Parathyroid adenoma (tissue), 2 donors: ENCODE results near the gene PKNOX2.

Experiments
- H2AFZ ChIP-seq: fragments of 300-600 bp; sonication (generic); one replicate; pipeline ENCODE4 v1.7.0; 2017; ENCODE audit warnings: antibody characterized with exemption, mild to moderate bottlenecking
- H3K27ac ChIP-seq: fragments of 300-600 bp; sonication (generic); one replicate; pipeline ENCODE4 v1.7.0; 2017
- H3K27me3 ChIP-seq: fragments of 300-600 bp; sonication (generic); one replicate; pipeline ENCODE4 v1.7.0; 2017; ENCODE audit warnings: low read length; ENCODE audit not compliant: control insufficient read depth, insufficient read depth
- H3K36me3 ChIP-seq: fragments of 300-600 bp; sonication (generic); one replicate; pipeline ENCODE4 v1.7.0; 2017; ENCODE audit warnings: low read length; ENCODE audit not compliant: control insufficient read depth, insufficient read depth
- H3K4me1 ChIP-seq: fragments of 300-600 bp; sonication (generic); one replicate; pipeline ENCODE4 v1.7.0; 2017; ENCODE audit warnings: control low read depth
- H3K4me2 ChIP-seq: fragments of 300-600 bp; sonication (generic); one replicate; pipeline ENCODE4 v1.7.0; 2017; ENCODE audit warnings: low read length
- H3K4me3 ChIP-seq: fragments of 300-600 bp; sonication (generic); one replicate; pipeline ENCODE4 v1.7.0; 2017; ENCODE audit warnings: low read depth, low read length
- H3K79me2 ChIP-seq: fragments of 300-600 bp; sonication (generic); one replicate; pipeline ENCODE4 v1.7.0; 2017; ENCODE audit warnings: control low read depth
- H3K9ac ChIP-seq: fragments of 300-600 bp; sonication (generic); one replicate; pipeline ENCODE4 v1.7.0; 2017; ENCODE audit warnings: mild to moderate bottlenecking
- H3K9me3 ChIP-seq: fragments of 300-600 bp; sonication (generic); one replicate; pipeline ENCODE4 v1.7.0; 2017; ENCODE audit warnings: low read length; ENCODE audit not compliant: control insufficient read depth
- CTCF ChIP-seq: fragments of 300-600 bp; sonication (generic); IDR thresholded peaks from one replicate; pipeline ENCODE4 v1.7.0; 2017; ENCODE audit warnings: antibody characterized with exemption, mild to moderate bottlenecking
- donor health status: primary hyperparathyroidism.

PKNOX2 gene

GRCh38 chr11:125163431-125164063 is 1.0 kb upstream of the PKNOX2 start:
- Histone ChIP-seq H3K79me2 (no peaks in the 10 kb centered on the region), H3K9me3 (no peaks in the 10 kb centered on the region), H3K27me3 (no peaks in the 10 kb centered on the region), H3K4me3 (no peak overlapping the region), H3K4me1 (no peaks in the 10 kb centered on the region), H3K4me2 (no peak overlapping the region), H3K9ac (no peak overlapping the region), H2AFZ (no peak overlapping the region), H3K27ac (no peak overlapping the region), H3K36me3 (no peaks in the 10 kb centered on the region)
- TF ChIP-seq CTCF = no peak

GRCh38 chr11:125164091-125164421 is 495 bp upstream of the PKNOX2 start:
- TF ChIP-seq CTCF = no peak
- no peak overlapping the region for H3K27ac ChIP-seq
- H2AFZ ChIP-seq = peak overlapping the region; percentile 69
- H3K4me3 ChIP-seq = no peak overlapping the region
- H3K4me2 ChIP-seq = no peak overlapping the region
- no peak overlapping the region for H3K9ac ChIP-seq
- no peaks in the 10 kb centered on the region for H3K79me2 ChIP-seq
- H3K36me3 ChIP-seq = no peaks in the 10 kb centered on the region
- no peaks in the 10 kb centered on the region for H3K27me3 ChIP-seq
- no peaks in the 10 kb centered on the region for H3K4me1 ChIP-seq
- H3K9me3 ChIP-seq = no peaks in the 10 kb centered on the region

- no peak overlapping the region for H3K27ac ChIP-seq
- H3K9me3 ChIP-seq = no peaks in the 10 kb centered on the region
- peak overlapping the region; percentile 50 for H3K4me3 ChIP-seq
- no peaks in the 10 kb centered on the region for H3K4me1 ChIP-seq
- no peaks in the 10 kb centered on the region for H3K36me3 ChIP-seq
- H3K4me2 ChIP-seq = peak overlapping the region; percentile 72
- no peak for TF ChIP-seq CTCF
- H3K9ac ChIP-seq = no peak overlapping the region
- no peaks in the 10 kb centered on the region for H3K79me2 ChIP-seq
- no peaks in the 10 kb centered on the region for H3K27me3 ChIP-seq
- H2AFZ ChIP-seq = peak overlapping the region; percentile 73
Measured at GRCh38 chr11:125165111-125165842, 726 bp downstream of the PKNOX2 start.

- H3K9ac ChIP-seq = no peak overlapping the region
- H3K4me3 ChIP-seq = peak overlapping the region; percentile 50
- H3K27me3 ChIP-seq = no peaks in the 10 kb centered on the region
- H3K9me3 ChIP-seq = no peaks in the 10 kb centered on the region
- TF ChIP-seq CTCF = no peak
- no peaks in the 10 kb centered on the region for H3K4me1 ChIP-seq
- H3K27ac ChIP-seq = no peak overlapping the region
- H3K36me3 ChIP-seq = no peaks in the 10 kb centered on the region
- H3K79me2 ChIP-seq = no peaks in the 10 kb centered on the region
- H2AFZ ChIP-seq = peak overlapping the region; percentile 73
- peak overlapping the region; percentile 72 for H3K4me2 ChIP-seq
Measured at GRCh38 chr11:125165843-125166763, 1.6 kb downstream of the PKNOX2 start.
